WTC11 (cell line): ENCODE results near the gene SIGLEC11. TPM values are rescaled to one million over a fixed set of nuclear protein-coding genes. Genes with fewer than 3 reads are reported as not detected.

Experiments used
- ATAC-seq: fragments of 200-7000 bp; cut with Tn5 transposase; 2 replicates; pipeline ENCODE4 v1.10.0; 2021; ENCODE audit warnings: mild to moderate bottlenecking, moderate library complexity
- CTCF ChIA-PET: fragments of 300-600 bp; sonication (Branson Sonifier 250); formaldehyde crosslinking; loops from one replicate; lab custom pipeline; 2021; ENCODE audit warnings: antibody characterized with exemption; lab: Charles Lee
- POLR2A ChIA-PET: fragments of 350-600 bp; sonication (Branson Sonifier 250); formaldehyde crosslinking; loops from one replicate; lab custom pipeline; 2021; ENCODE audit warnings: antibody characterized with exemption; lab: Charles Lee
- DNase-seq: peaks from one replicate; pipeline ENCODE4 v3.0.0; 2021; ENCODE audit warnings: low spot score
- H3K27ac Mint-ChIP-seq: 2 replicates; pipeline ENCODE4 v1.8.0; 2021; ENCODE audit warnings: mixed read lengths
- H3K27me3 Mint-ChIP-seq: 2 replicates; pipeline ENCODE4 v1.8.0; 2021; ENCODE audit warnings: low read depth, mild to moderate bottlenecking, moderate library complexity, mixed read lengths
- H3K36me3 Mint-ChIP-seq: 2 replicates; pipeline ENCODE4 v1.8.0; 2021; ENCODE audit warnings: mixed read lengths
- H3K4me1 Mint-ChIP-seq: 2 replicates; pipeline ENCODE4 v1.8.0; 2022; ENCODE audit warnings: mixed read lengths
- H3K4me3 Mint-ChIP-seq: 2 replicates; pipeline ENCODE4 v1.8.0; 2021; ENCODE audit warnings: mild to moderate bottlenecking, moderate library complexity, mixed read lengths
- H3K9me3 Mint-ChIP-seq: 2 replicates; pipeline ENCODE4 v1.8.0; 2021; ENCODE audit warnings: mixed read lengths
- AR ChIP-seq: fragments of 250-450 bp; sonication (Bioruptor Pico); IDR thresholded peaks from 2 replicates; pipeline ENCODE4 v1.9.0; 2021; ENCODE audit warnings: mild to moderate bottlenecking
- CREM ChIP-seq: sonication (generic); formaldehyde crosslinking; IDR thresholded peaks from 2 replicates; pipeline ENCODE4 v1.8.1; 2022; ENCODE audit warnings: mild to moderate bottlenecking, missing genetic modification reagents, moderate library complexity
- CTCF ChIP-seq: fragments of 200-600 bp; IDR thresholded peaks from 2 replicates; pipeline ENCODE4 v1.8.0; 2022; ENCODE audit warnings: antibody characterized with exemption
- FOXK1 ChIP-seq: sonication (generic); formaldehyde crosslinking; IDR thresholded peaks from 2 replicates; pipeline ENCODE4 v1.8.0; 2022; ENCODE audit warnings: mild to moderate bottlenecking, moderate library complexity, missing genetic modification reagents
- NFYB ChIP-seq: sonication (generic); formaldehyde crosslinking; conservative IDR thresholded peaks from 2 replicates; pipeline ENCODE4 v1.8.0; 2022; ENCODE audit warnings: low read depth, missing genetic modification reagents
- PRRX2 ChIP-seq: fragments of 250-450 bp; sonication (Bioruptor Pico); IDR thresholded peaks from 2 replicates; pipeline ENCODE4 v1.8.0; 2021; ENCODE audit warnings: mild to moderate bottlenecking
- RELA ChIP-seq: sonication (generic); formaldehyde crosslinking; IDR thresholded peaks from 2 replicates; pipeline ENCODE4 v1.8.1; 2022; ENCODE audit warnings: missing genetic modification reagents, mild to moderate bottlenecking, borderline replicate concordance
- SMAD3 ChIP-seq: sonication (generic); formaldehyde crosslinking; IDR thresholded peaks from 2 replicates; pipeline ENCODE4 v1.8.0; 2022; ENCODE audit warnings: missing genetic modification reagents, mild to moderate bottlenecking, borderline replicate concordance
- SMAD4 ChIP-seq: sonication (generic); formaldehyde crosslinking; IDR thresholded peaks from 2 replicates; pipeline ENCODE4 v1.8.0; 2022; ENCODE audit warnings: mild to moderate bottlenecking, missing genetic modification reagents
- SOX15 ChIP-seq: fragments of 250-450 bp; sonication (Bioruptor Pico); IDR thresholded peaks from 2 replicates; pipeline ENCODE4 v1.9.0; 2021; ENCODE audit warnings: mild to moderate bottlenecking
- TEAD4 ChIP-seq: sonication (generic); formaldehyde crosslinking; IDR thresholded peaks from 2 replicates; pipeline ENCODE4 v1.8.0; 2022; ENCODE audit warnings: mild to moderate bottlenecking, missing genetic modification reagents
- ZNF219 ChIP-seq: sonication (generic); formaldehyde crosslinking; IDR thresholded peaks from 2 replicates; pipeline ENCODE4 v1.8.0; 2023; ENCODE audit warnings: missing genetic modification reagents, mild to moderate bottlenecking, borderline replicate concordance
- ZNF423 ChIP-seq: fragments of 250-450 bp; sonication (Bioruptor Pico); IDR thresholded peaks from 2 replicates; pipeline ENCODE4 v2.1.2; 2022; ENCODE audit warnings: mild to moderate bottlenecking, moderate library complexity
- total RNA-seq: library from RNA; stranded (reverse); gene quantifications from 3 replicates; pipeline ENCODE4 v1.2.3, GENCODE V29; 2021
- TF ChIP-seq, protein P1 (sequence below): sonication (generic); formaldehyde crosslinking; IDR thresholded peaks from 2 replicates; pipeline ENCODE4 v1.8.1; 2023; ENCODE audit warnings: mild to moderate bottlenecking, missing genetic modification reagents
- TF ChIP-seq, protein P2 (sequence below): sonication (generic); formaldehyde crosslinking; IDR thresholded peaks from 2 replicates; pipeline ENCODE4 v1.8.1; 2022; ENCODE audit warnings: mild to moderate bottlenecking, missing genetic modification reagents, moderate library complexity, borderline replicate concordance

SIGLEC11 gene
- total RNA-seq, 1 experiment from 2014 or later = not detected

GRCh38 chr19:49977076-49977475, 16.1 kb upstream of the SIGLEC11 start (continued):
- TF ChIP-seq, protein P1, sequence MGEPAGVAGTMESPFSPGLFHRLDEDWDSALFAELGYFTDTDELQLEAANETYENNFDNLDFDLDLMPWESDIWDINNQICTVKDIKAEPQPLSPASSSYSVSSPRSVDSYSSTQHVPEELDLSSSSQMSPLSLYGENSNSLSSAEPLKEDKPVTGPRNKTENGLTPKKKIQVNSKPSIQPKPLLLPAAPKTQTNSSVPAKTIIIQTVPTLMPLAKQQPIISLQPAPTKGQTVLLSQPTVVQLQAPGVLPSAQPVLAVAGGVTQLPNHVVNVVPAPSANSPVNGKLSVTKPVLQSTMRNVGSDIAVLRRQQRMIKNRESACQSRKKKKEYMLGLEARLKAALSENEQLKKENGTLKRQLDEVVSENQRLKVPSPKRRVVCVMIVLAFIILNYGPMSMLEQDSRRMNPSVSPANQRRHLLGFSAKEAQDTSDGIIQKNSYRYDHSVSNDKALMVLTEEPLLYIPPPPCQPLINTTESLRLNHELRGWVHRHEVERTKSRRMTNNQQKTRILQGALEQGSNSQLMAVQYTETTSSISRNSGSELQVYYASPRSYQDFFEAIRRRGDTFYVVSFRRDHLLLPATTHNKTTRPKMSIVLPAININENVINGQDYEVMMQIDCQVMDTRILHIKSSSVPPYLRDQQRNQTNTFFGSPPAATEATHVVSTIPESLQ (CRISPR knock-in tag) = no peak
- TF ChIP-seq NFYB (CRISPR knock-in tag) (no peak), TEAD4 (CRISPR knock-in tag) (no peak), FOXK1 (no peak)
- TF ChIP-seq, all 79 proteins: peak for 0

DNA sequence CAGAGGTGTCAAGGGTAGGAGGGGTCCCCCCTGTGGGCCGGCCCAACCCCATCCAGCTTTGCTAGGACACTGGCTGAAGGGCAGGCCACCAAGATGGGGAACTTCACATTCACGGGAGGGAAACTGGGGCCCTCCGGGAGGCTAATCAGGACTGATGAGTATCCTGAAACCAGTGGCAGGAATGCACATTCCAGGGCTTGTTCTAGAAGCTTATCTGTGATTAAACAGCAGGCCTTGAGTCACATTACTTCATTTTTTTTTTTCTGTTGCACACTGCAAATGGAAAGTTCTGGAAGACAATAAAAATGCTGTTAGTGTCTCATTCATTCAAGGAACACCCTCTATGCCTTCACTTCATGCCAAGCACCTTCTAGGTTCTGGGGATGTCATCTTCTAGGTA, 15.5 kb upstream of the SIGLEC11 start:
- CTCF ChIA-PET = interaction anchor here (1.4 to 1.5 kb wide), 2 partner anchors 39 to 43 kb away, joined by 3 to 4 read pairs; no protein-coding TSS in a partner anchor

DNA sequence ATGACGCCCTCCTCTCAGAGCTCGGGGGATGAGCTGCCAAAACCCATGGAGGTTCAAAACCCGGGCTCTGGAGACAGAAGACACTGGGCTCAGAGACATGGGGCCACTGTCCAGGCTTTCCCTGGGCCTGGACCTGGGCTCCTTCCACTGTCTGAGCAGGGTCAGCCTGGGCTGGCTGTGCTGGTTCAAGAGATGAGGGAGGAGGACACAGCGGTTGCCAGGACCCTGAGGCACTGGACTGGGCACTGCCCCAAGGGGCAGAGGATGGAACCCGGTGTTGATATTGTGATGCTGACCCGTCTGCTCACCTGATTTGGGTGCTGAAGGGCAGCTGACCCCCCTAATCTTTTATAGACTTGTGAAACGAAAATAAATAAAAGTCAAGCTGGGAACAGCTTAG, 14.1 kb upstream of the SIGLEC11 start:
- Mint-ChIP-seq H3K4me1 (no peaks in the 10 kb centered on the region), H3K9me3 (no peaks in the 10 kb centered on the region), H3K27me3 (no peaks in the 10 kb centered on the region), H3K27ac (no peak overlapping the region), H3K36me3 (0 out of 2 replicates have a peak, but pooled peaks cover 2% of the 10 kb centered on the region), H3K4me3 (no peak overlapping the region)
- CTCF ChIA-PET = interaction anchor here (1.5 kb wide), 1 partner anchor 37 kb away, joined by 4 read pairs; no protein-coding TSS in a partner anchor
- ATAC-seq = no peak
- no peak for DNase-seq
- POLR2A ChIA-PET = no interaction called here
- TF ChIP-seq CTCF = no peak
- TF ChIP-seq ZNF423 (CRISPR knock-in tag) = no peak
- no peak for TF ChIP-seq SMAD4
- no peak for TF ChIP-seq PRRX2 (CRISPR knock-in tag)
- TF ChIP-seq RELA = no peak
- TF ChIP-seq SMAD3 (CRISPR knock-in tag) = no peak
- TF ChIP-seq CREM (CRISPR knock-in tag) = no peak
- TF ChIP-seq ZNF219 (CRISPR knock-in tag) = no peak
- TF ChIP-seq SOX15 (CRISPR knock-in tag) = no peak
- TF ChIP-seq AR (CRISPR knock-in tag) = no peak

More for the DNA sequence above, 15.5 kb upstream of the SIGLEC11 start:
- TF ChIP-seq, protein P2, sequence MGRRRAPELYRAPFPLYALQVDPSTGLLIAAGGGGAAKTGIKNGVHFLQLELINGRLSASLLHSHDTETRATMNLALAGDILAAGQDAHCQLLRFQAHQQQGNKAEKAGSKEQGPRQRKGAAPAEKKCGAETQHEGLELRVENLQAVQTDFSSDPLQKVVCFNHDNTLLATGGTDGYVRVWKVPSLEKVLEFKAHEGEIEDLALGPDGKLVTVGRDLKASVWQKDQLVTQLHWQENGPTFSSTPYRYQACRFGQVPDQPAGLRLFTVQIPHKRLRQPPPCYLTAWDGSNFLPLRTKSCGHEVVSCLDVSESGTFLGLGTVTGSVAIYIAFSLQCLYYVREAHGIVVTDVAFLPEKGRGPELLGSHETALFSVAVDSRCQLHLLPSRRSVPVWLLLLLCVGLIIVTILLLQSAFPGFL (CRISPR knock-in tag) = no peak
- TF ChIP-seq, all 79 proteins: peak for 0
- POLR2A ChIA-PET = no interaction called here
- no peak for DNase-seq
- H3K27me3 Mint-ChIP-seq = no peaks in the 10 kb centered on the region
- 0 out of 2 replicates have a peak, but pooled peaks cover 2% of the 10 kb centered on the region for H3K36me3 Mint-ChIP-seq
- no peaks in the 10 kb centered on the region for H3K9me3 Mint-ChIP-seq
- H3K27ac Mint-ChIP-seq = no peak overlapping the region
- H3K4me1 Mint-ChIP-seq = no peaks in the 10 kb centered on the region
- no peak overlapping the region for H3K4me3 Mint-ChIP-seq
- ATAC-seq = no peak
